Karpas-422 (cell line): ENCODE data around the gene USB1. TPM values are rescaled to one million over a fixed set of nuclear protein-coding genes. Genes with fewer than 3 reads are reported as not detected.

Experiments used
- DNase-seq: peaks from one replicate; pipeline ENCODE4 v3.0.0-alpha.2; 2015
- H2AFZ ChIP-seq: fragments of 200-600 bp; sonication (generic); 2 replicates; pipeline ENCODE4 v1.6.1; 2014; ENCODE audit warnings: antibody characterized with exemption, low read length, mixed read lengths
- H3K27ac ChIP-seq: fragments of 200-600 bp; sonication (generic); 2 replicates; pipeline ENCODE4 v1.5.1; 2014; ENCODE audit warnings: mild to moderate bottlenecking, low read length, moderate library complexity
- H3K27me3 ChIP-seq: fragments of 200-600 bp; sonication (generic); 2 replicates; pipeline ENCODE4 v1.6.1; 2014; ENCODE audit warnings: low read length, mixed read lengths
- H3K36me3 ChIP-seq: fragments of 200-600 bp; sonication (generic); 2 replicates; pipeline ENCODE4 v1.6.1; 2014; ENCODE audit warnings: low read length, mixed read lengths; ENCODE audit not compliant: insufficient read depth
- H3K4me1 ChIP-seq: fragments of 200-600 bp; sonication (generic); 2 replicates; pipeline ENCODE4 v1.6.1; 2014; ENCODE audit warnings: mild to moderate bottlenecking, low read length, mixed read lengths
- H3K4me2 ChIP-seq: fragments of 200-600 bp; sonication (generic); 2 replicates; pipeline ENCODE4 v1.6.1; 2014; ENCODE audit warnings: low read length, low read depth, mild to moderate bottlenecking; ENCODE audit not compliant: poor library complexity, severe bottlenecking
- H3K4me3 ChIP-seq: fragments of 200-600 bp; sonication (generic); 2 replicates; pipeline ENCODE4 v1.5.1; 2014; ENCODE audit warnings: mild to moderate bottlenecking, antibody characterized with exemption, low read length, mixed read lengths
- H3K79me2 ChIP-seq: fragments of 200-600 bp; sonication (generic); 2 replicates; pipeline ENCODE4 v1.6.1; 2014; ENCODE audit warnings: mild to moderate bottlenecking, low read length, mixed read lengths
- H3K9ac ChIP-seq: fragments of 200-600 bp; sonication (generic); 2 replicates; pipeline ENCODE4 v1.6.0; 2014; ENCODE audit warnings: low read length
- H3K9me2 ChIP-seq: fragments of 200-600 bp; sonication (generic), shearing (Covaris generic); replicated peaks from 2 replicates; pipeline ENCODE4 v1.6.0; 2014; ENCODE audit warnings: mild to moderate bottlenecking, low read length, moderate library complexity; ENCODE audit not compliant: insufficient read depth
- H3K9me3 ChIP-seq: fragments of 300-700, 200-600 bp; sonication (generic); 2 replicates; pipeline ENCODE4 v1.6.1; 2014; ENCODE audit warnings: low read length, mixed read lengths
- H4K20me1 ChIP-seq: fragments of 200-600 bp; sonication (generic); 2 replicates; pipeline ENCODE4 v1.6.1; 2014; ENCODE audit warnings: mild to moderate bottlenecking, antibody characterized with exemption, low read length, low read depth; ENCODE audit not compliant: insufficient read depth
- total RNA-seq: library from RNA; depleted of rRNA; stranded (reverse); fragments of >200 nt; shearing (Covaris generic); gene quantifications from 2 replicates; pipeline ENCODE4 v1.2.3, GENCODE V29; 2014; ENCODE audit warnings: low replicate concordance

Gene USB1
- total RNA-seq, 1 experiment from 2014 or later: 19.6 TPM

DNA sequence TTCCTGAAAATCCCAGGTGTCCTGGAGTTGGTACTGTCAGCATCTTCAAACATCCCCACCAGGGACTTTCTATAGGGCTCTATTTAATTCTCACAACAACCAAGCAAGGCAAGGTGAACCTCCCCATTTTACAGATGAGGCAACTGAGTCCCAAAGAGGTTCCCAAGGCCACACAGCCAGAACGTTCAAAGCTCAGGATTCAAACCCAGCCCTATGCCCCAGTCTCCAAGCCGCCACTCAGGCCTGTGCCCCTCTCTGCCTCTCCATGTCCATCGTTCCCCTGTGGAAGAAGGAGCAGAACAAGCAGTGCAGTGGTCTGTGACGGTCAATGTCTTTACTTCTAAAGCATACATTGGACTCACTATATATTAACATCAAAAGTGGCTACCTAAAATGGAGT lies 6.8 kb upstream of the USB1 start:
- Histone ChIP-seq H3K4me1 (peaks cover 6% of the 10 kb centered on the region), H3K4me2 (no peak overlapping the region)

DNA sequence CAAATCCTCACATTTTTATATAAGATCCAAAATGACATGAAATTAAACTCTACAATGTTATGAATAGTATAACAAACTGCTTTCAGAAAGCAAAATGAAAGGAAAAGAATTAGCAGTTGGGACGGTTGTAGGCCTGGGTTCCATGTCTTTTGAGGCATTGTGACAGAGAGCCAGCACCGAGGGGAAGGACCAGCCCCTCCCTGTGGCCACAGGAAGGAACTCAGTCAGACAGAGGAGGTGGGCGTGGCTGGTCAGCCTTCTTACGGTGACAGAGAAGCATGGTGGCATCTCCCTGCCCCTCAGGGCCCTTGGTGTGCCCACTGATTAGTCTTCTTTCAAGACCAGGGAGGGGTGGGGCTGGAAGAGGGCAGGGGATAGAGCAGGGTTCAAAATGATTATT lies 6.4 kb upstream of the USB1 start:
- Histone ChIP-seq H4K20me1 (peaks cover 6% of the 10 kb centered on the region; the same call in 1 of the 2 replicates), H3K9me2 (no peaks in the 10 kb centered on the region), H3K4me2 (no peak overlapping the region), H3K27ac (no peak overlapping the region), H3K9me3 (no peaks in the 10 kb centered on the region), H3K9ac (no peak overlapping the region), H3K79me2 (peaks cover 10% of the 10 kb centered on the region), H3K27me3 (no peaks in the 10 kb centered on the region), H3K4me1 (peaks cover 10% of the 10 kb centered on the region), H3K4me3 (no peak overlapping the region), H2AFZ (no peak overlapping the region), H3K36me3 (no peaks in the 10 kb centered on the region)
- DNase-seq: peak; percentile 83

More for the DNA sequence above, 6.8 kb upstream of the USB1 start:
- H3K9ac ChIP-seq: no peak overlapping the region
- H3K79me2 ChIP-seq: peaks cover 6% of the 10 kb centered on the region
- H3K9me3 ChIP-seq: no peaks in the 10 kb centered on the region
- H3K27me3 ChIP-seq: no peaks in the 10 kb centered on the region
- peaks cover 6% of the 10 kb centered on the region; the same call in 1 of the 2 replicates for H4K20me1 ChIP-seq
- no peak for DNase-seq
- H2AFZ ChIP-seq: no peak overlapping the region
- no peak overlapping the region for H3K27ac ChIP-seq
- no peak overlapping the region for H3K4me3 ChIP-seq
- H3K36me3 ChIP-seq: no peaks in the 10 kb centered on the region
- H3K9me2 ChIP-seq: no peaks in the 10 kb centered on the region

DNA sequence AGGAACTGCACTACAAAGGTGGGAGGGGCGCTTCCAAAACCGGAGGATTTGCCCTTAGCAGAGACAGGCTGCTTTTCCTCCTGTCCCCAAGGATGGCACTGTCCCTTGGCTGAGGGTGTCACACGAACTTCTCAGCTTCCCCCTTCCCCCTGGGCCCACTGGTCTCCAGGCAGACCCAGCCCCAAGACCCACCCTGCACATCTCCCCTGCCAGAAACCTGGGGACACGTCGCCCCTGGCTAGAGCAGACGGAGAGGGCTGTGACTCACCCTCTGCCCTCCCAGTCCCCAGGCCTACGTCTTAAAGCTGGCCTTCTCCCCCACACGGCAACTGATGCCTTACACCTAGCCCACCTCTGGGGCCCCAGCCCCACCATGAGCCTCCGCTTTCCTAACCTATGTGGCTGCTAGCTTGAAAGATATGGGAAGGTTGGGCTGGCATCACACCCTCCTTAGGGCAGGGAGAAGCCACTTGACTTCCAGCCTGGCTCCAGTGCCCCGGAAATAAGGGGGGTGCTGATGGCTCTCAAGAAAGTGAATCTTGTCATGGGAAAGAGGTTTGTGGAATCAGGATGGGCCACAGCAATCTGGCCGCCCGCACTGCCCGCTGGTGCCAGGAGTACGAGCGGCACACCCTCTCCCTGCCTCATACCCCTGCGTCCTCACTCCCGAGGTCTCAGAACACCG lies 5.3 kb upstream of the USB1 start:
- no peaks in the 10 kb centered on the region for H3K27me3 ChIP-seq
- H3K27ac ChIP-seq: no peak overlapping the region
- H4K20me1 ChIP-seq: peaks cover 6% of the 10 kb centered on the region; the same call in 1 of the 2 replicates
- no peak overlapping the region for H3K4me3 ChIP-seq
- DNase-seq: no peak
- peaks cover 13% of the 10 kb centered on the region for H3K4me1 ChIP-seq
- H2AFZ ChIP-seq: no peak overlapping the region
- H3K9ac ChIP-seq: no peak overlapping the region
- H3K4me2 ChIP-seq: no peak overlapping the region
- no peaks in the 10 kb centered on the region for H3K9me2 ChIP-seq
- H3K79me2 ChIP-seq: peaks cover 13% of the 10 kb centered on the region
- H3K36me3 ChIP-seq: no peaks in the 10 kb centered on the region
- H3K9me3 ChIP-seq: no peaks in the 10 kb centered on the region

DNA sequence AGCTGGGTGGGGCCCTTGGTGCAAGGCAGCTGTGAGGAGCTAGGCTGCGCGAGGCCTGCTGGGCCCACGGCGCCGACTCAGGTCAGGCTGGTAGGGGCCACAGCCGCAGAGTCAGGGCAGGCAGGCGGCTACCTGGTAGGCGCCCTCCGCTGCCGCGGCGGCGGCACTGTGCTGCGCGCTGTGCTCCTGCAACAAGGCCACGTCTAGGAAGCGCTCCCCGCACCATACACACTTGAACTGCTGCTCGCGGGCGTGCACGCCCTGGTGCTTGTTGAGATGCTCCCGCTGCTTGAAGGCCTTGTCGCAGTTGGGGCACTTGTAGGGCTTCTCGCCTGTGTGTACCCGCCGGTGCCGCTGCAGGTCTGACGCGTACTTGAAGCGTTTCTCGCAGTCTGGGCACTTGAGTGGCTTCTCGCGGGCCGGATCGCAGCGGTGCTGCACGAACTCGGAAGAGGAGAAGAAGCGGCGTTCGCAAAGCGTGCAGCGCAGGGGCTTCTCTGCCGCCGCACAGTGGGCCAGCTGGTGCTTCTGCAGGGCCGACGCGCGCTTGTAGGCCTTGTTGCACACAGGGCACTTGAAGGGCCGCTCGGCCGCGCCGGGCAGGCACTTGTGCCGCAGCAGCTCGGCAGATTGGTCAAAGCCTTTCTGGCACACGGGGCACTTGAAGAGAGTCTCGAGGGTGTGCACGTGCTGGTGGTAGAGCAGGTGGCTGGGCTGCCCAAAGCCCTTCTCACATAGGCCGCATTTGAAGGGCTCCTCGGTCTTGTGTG lies 4.6 kb upstream of the USB1 start:
- no peaks in the 10 kb centered on the region for H3K36me3 ChIP-seq
- DNase-seq: no peak
- H3K9ac ChIP-seq: no peak overlapping the region
- no peak overlapping the region for H2AFZ ChIP-seq
- no peak overlapping the region for H3K27ac ChIP-seq
- H3K9me3 ChIP-seq: no peaks in the 10 kb centered on the region
- H3K4me1 ChIP-seq: peaks cover 15% of the 10 kb centered on the region
- no peaks in the 10 kb centered on the region for H3K27me3 ChIP-seq
- peaks cover 6% of the 10 kb centered on the region; the same call in 1 of the 2 replicates for H4K20me1 ChIP-seq
- H3K4me3 ChIP-seq: no peak overlapping the region
- H3K4me2 ChIP-seq: no peak overlapping the region
- H3K9me2 ChIP-seq: no peaks in the 10 kb centered on the region
- H3K79me2 ChIP-seq: peaks cover 15% of the 10 kb centered on the region

DNA sequence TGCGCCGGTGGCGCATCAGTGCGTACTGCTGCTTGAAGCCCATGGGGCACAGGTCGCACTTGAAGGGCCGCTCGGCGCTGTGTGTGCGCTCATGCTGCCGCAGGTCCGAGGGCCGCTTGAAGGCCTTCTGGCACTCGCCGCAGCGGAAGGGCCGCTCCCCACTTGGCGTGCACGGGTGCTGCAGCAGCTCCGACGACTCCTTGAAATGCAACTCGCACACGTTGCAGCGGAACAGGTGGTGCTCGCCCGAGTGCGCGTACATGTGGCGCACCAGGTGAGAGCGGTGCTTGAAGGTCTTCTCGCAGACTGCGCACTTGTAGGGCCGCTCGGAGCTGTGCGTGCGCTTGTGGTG lies 4.1 kb upstream of the USB1 start:
- DNase-seq: no peak
- Histone ChIP-seq H3K27ac (no peak overlapping the region), H3K9me3 (no peaks in the 10 kb centered on the region), H3K36me3 (no peaks in the 10 kb centered on the region), H3K4me1 (peaks cover 20% of the 10 kb centered on the region), H3K27me3 (no peaks in the 10 kb centered on the region), H4K20me1 (peaks cover 6% of the 10 kb centered on the region; the same call in 1 of the 2 replicates), H3K4me2 (no peak overlapping the region), H3K9ac (no peak overlapping the region), H3K4me3 (no peak overlapping the region), H3K79me2 (peaks cover 21% of the 10 kb centered on the region), H3K9me2 (no peaks in the 10 kb centered on the region), H2AFZ (no peak overlapping the region)

DNA sequence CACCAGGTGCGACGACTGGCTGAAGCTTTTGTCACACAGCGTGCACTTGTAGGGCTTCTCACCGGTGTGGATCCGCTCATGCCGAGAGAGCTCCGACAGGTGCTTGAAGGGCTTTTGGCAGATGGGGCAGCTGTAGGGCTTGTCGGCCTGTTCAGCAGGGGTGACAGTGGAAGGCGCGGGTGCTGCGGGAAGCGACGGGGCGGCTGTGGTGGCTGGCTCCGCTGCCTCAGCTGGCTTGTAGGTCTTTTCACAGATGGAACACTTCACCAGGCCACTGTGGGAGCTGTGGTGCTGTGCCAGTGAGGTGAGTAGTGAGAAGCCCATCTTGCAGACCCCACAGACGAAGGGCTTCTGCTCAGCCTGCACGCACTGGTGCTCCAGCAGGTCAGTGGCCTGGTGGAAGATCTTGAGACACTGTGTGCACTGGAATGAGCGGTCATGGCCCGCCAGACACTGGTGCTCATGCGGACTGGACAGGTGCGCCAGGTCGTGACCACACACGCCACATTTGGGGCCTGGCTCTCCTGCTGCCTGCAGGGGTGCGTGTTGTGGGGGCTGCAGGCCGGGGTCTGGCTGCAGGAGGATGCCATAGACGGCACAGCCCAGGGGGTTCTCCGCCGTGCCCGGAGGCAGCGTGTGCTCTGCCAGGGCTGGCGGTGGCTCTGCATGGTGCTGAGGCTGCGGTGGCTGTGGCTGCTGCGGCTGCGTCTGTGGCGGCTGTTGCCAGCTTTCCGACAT lies 3.5 kb upstream of the USB1 start:
- Histone ChIP-seq H3K36me3 (peaks cover 1% of the 10 kb centered on the region; the same call in 1 of the 2 replicates), H3K9ac (no peak overlapping the region), H3K9me3 (no peaks in the 10 kb centered on the region), H4K20me1 (peaks cover 6% of the 10 kb centered on the region; the same call in 1 of the 2 replicates), H3K9me2 (no peaks in the 10 kb centered on the region), H3K4me1 (peaks cover 26% of the 10 kb centered on the region), H3K27ac (no peak overlapping the region), H3K79me2 (peaks cover 25% of the 10 kb centered on the region), H2AFZ (no peak overlapping the region), H3K4me2 (no peak overlapping the region), H3K4me3 (no peak overlapping the region), H3K27me3 (no peaks in the 10 kb centered on the region)
- no peak for DNase-seq

DNA sequence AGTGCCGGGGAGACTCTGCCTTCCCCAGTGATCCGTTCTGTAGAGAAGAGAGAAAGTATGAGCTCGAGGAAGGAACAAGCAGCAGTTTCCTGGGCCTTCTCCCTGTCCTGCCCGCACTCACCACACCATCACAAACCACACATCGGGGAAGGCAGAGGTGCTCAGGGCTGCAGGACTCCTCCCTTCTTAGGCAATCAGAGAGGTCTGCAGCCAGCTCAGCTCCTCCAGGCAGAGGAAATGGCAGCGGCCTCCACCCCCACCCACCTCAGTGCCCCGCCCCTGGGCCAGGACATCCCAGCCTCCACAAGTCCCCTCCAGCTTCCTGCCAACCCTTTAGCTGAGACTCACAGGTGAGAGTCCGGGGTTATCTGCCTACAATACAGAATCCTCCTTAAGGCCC lies 2.7 kb upstream of the USB1 start:
- H3K9me2 ChIP-seq: no peaks in the 10 kb centered on the region
- H3K27ac ChIP-seq: no peak overlapping the region
- H3K4me2 ChIP-seq: peak overlapping the region; percentile 99
- H4K20me1 ChIP-seq: peaks cover 6% of the 10 kb centered on the region; the same call in 1 of the 2 replicates
- peaks cover 33% of the 10 kb centered on the region for H3K4me1 ChIP-seq
- H3K79me2 ChIP-seq: peaks cover 30% of the 10 kb centered on the region
- H3K27me3 ChIP-seq: no peaks in the 10 kb centered on the region
- DNase-seq: no peak
- peaks cover 5% of the 10 kb centered on the region; the same call in 1 of the 2 replicates for H3K36me3 ChIP-seq
- H3K9me3 ChIP-seq: no peaks in the 10 kb centered on the region
- 0 out of 2 replicates have a peak overlapping the region, but pooled peaks have one; percentile 90 for H3K9ac ChIP-seq
- no peak overlapping the region for H3K4me3 ChIP-seq
- H2AFZ ChIP-seq: no peak overlapping the region

DNA sequence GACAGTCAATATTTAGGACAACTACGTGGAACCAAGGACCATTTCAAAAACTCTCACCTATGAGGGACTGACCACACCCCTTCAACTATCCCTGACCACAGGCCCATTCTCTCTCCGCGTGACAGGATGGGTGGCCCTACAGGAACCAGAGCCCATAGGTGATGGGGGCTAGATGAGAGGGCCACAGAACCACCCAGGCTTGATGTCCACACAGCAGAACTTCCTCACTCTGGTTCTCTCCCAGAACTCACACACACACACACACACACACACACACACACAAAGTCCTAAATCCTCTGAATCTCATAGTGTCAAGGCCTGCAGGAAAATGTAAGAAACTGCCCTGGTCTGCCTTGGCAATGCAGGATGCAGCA lies 2.2 kb upstream of the USB1 start:
- Histone ChIP-seq H3K4me1 (peaks cover 37% of the 10 kb centered on the region), H3K4me2 (peak overlapping the region; percentile 99), H3K27me3 (no peaks in the 10 kb centered on the region), H3K9ac (peak overlapping the region; percentile 90), H3K9me3 (no peaks in the 10 kb centered on the region), H3K9me2 (no peaks in the 10 kb centered on the region), H3K27ac (no peak overlapping the region), H3K79me2 (peaks cover 31% of the 10 kb centered on the region), H3K4me3 (peak overlapping the region; percentile 82; the same call in 1 of the 2 replicates), H3K36me3 (peaks cover 8% of the 10 kb centered on the region; the same call in 1 of the 2 replicates), H4K20me1 (peaks cover 6% of the 10 kb centered on the region; the same call in 1 of the 2 replicates), H2AFZ (no peak overlapping the region)
- no peak for DNase-seq
